ENCODE measurements around the gene LYZL1. TPM values are rescaled to one million over a fixed set of nuclear protein-coding genes. Genes with fewer than 3 reads are reported as not detected.

Gene LYZL1
- total RNA-seq, 1 experiment from 2014 or later: not detected

- no TSS peak for BruUV-seq (replicated peaks)
- Histone ChIP-seq H3K27me3 (replicated peaks; ENCODE audit: insufficient read depth, low read depth, low read length, poor library complexity) (no peaks in the 10 kb centered on the region), H3K4me1 (ENCODE audit: insufficient read depth, low read length, poor library complexity, severe bottlenecking) (peaks cover 13% of the 10 kb centered on the region), H3K27ac (ENCODE audit: low read depth, low read length, poor library complexity, severe bottlenecking) (no peak overlapping the region), H3K9me3 (ENCODE audit: low read depth, low read length, poor library complexity, severe bottlenecking) (no peaks in the 10 kb centered on the region), H3K4me3 (ENCODE audit: low read depth, low read length, poor library complexity, severe bottlenecking) (no peak overlapping the region), H3K36me3 (ENCODE audit: insufficient read depth, low read length, poor library complexity, severe bottlenecking) (no peaks in the 10 kb centered on the region)
- intact Hi-C loops (cut with micrococcal nuclease; ENCODE audit: unreplicated experiment): no loop called here
- TF ChIP-seq EZH2 (IDR thresholded peaks at IDR 0.05; ENCODE audit: borderline replicate concordance, low read depth, low read length, poor library complexity, severe bottlenecking) (no peak), CTCF (conservative IDR thresholded peaks at IDR 0.05; ENCODE audit: low read depth, low read length) (no peak)
- ChIA-PET CTCF (no interaction called here), POLR2A (ENCODE audit: low non-redundant PET) (no interaction called here)
- DNase-seq (ENCODE audit: low spot score): no peak
Observed at GRCh38 chr10:29268011-29268410, 20.9 kb upstream of the LYZL1 start.

- no peaks in the 10 kb centered on the region for H3K36me3 ChIP-seq (ENCODE audit: insufficient read depth, low read length, poor library complexity, severe bottlenecking)
- no TSS peak for BruUV-seq (replicated peaks)
- peaks cover 13% of the 10 kb centered on the region for H3K4me1 ChIP-seq (ENCODE audit: insufficient read depth, low read length, poor library complexity, severe bottlenecking)
- no peaks in the 10 kb centered on the region for H3K27me3 ChIP-seq (replicated peaks; ENCODE audit: insufficient read depth, low read depth, low read length, poor library complexity)
- H3K4me3 ChIP-seq (ENCODE audit: low read depth, low read length, poor library complexity, severe bottlenecking): no peak overlapping the region
- no peak for DNase-seq (ENCODE audit: low spot score)
- POLR2A ChIA-PET (ENCODE audit: low non-redundant PET): no interaction called here
- no peak overlapping the region for H3K27ac ChIP-seq (ENCODE audit: low read depth, low read length, poor library complexity, severe bottlenecking)
- CTCF ChIA-PET: no interaction called here
- intact Hi-C loops (cut with micrococcal nuclease; ENCODE audit: unreplicated experiment): no loop called here
- TF ChIP-seq CTCF (conservative IDR thresholded peaks at IDR 0.05; ENCODE audit: low read depth, low read length): no peak
- no peak for TF ChIP-seq EZH2 (IDR thresholded peaks at IDR 0.05; ENCODE audit: borderline replicate concordance, low read depth, low read length, poor library complexity, severe bottlenecking)
- no peaks in the 10 kb centered on the region for H3K9me3 ChIP-seq (ENCODE audit: low read depth, low read length, poor library complexity, severe bottlenecking)
Observed at GRCh38 chr10:29269486-29269885, 19.4 kb upstream of the LYZL1 start.

GRCh38 chr10:29270883-29271282 is 18.0 kb upstream of the LYZL1 start:
- no peaks in the 10 kb centered on the region for H3K27me3 ChIP-seq (replicated peaks; ENCODE audit: insufficient read depth, low read depth, low read length, poor library complexity)
- POLR2A ChIA-PET (ENCODE audit: low non-redundant PET): no interaction called here
- no peaks in the 10 kb centered on the region for H3K36me3 ChIP-seq (ENCODE audit: insufficient read depth, low read length, poor library complexity, severe bottlenecking)
- TF ChIP-seq CTCF (conservative IDR thresholded peaks at IDR 0.05; ENCODE audit: low read depth, low read length) (no peak), EZH2 (IDR thresholded peaks at IDR 0.05; ENCODE audit: borderline replicate concordance, low read depth, low read length, poor library complexity, severe bottlenecking) (no peak)
- H3K27ac ChIP-seq (ENCODE audit: low read depth, low read length, poor library complexity, severe bottlenecking): no peak overlapping the region
- H3K4me1 ChIP-seq (ENCODE audit: insufficient read depth, low read length, poor library complexity, severe bottlenecking): peaks cover 13% of the 10 kb centered on the region
- H3K9me3 ChIP-seq (ENCODE audit: low read depth, low read length, poor library complexity, severe bottlenecking): no peaks in the 10 kb centered on the region
- BruUV-seq (replicated peaks): no TSS peak
- intact Hi-C loops (cut with micrococcal nuclease; ENCODE audit: unreplicated experiment): no loop called here
- CTCF ChIA-PET: no interaction called here
- DNase-seq (ENCODE audit: low spot score): no peak
- H3K4me3 ChIP-seq (ENCODE audit: low read depth, low read length, poor library complexity, severe bottlenecking): no peak overlapping the region

Data from A673 (cell line).